Gastroesophageal sphincter (tissue), 3 donors: ENCODE data around the gene COL4A5.

ENCODE experiments used
- CTCF ChIP-seq, 4 experiments: fragments of 200-600 bp in 2 of 4; fragments of 450-650 bp in 2 of 4; sonication (generic) in 1 of 4; IDR thresholded peaks; one replicate each; pipeline ENCODE4 v1.5.1; 2017 to 2019; ENCODE audit warnings: antibody characterized with exemption in 4 of 4, mild to moderate bottlenecking in 2 of 4, moderate library complexity in 2 of 4
- EP300 ChIP-seq: sonication (generic); formaldehyde crosslinking; IDR thresholded peaks from one replicate; pipeline ENCODE4 v1.6.1; 2017; ENCODE audit warnings: antibody characterized with exemption, mild to moderate bottlenecking
- POLR2A ChIP-seq, 2 donors: fragments of 450-650 bp; IDR thresholded peaks; one replicate each; pipeline ENCODE4 v1.6.1; 2017; ENCODE audit warnings: antibody characterized with exemption in 2 of 2, mild to moderate bottlenecking in 2 of 2, moderate library complexity in 1 of 2

- TF ChIP-seq POLR2A (IDR thresholded peaks at IDR 0.05) (no peak), CTCF (IDR thresholded peaks at IDR 0.05) (no peak), EP300 (no peak)
Observed at GRCh38 chrX:108590496-108590895, 150.9 kb downstream of the COL4A5 start.
